GM21576 (cell line): ENCODE measurements around the gene SDHD.
A peak's percentile ranks its signal among the peaks of the same experiment; 100 is the strongest.
"Not testable (repeated sequence)": the region's sequence is repeated elsewhere in the genome, so short reads cannot be mapped to it uniquely, and the experiment has no call there.

Experiments used
- ATAC-seq: cut with Tn5 transposase; IDR thresholded peaks from one replicate; pipeline ENCODE4 v1.9.1; 2021; ENCODE audit warnings: mild to moderate bottlenecking, moderate library complexity; ENCODE audit not compliant: unreplicated experiment

SDHD gene

GRCh38 chr11:112086422-112087191 lies at the start of gene SDHD, which contains the start of gene TIMM8B:
SDHD (plus strand) TSS chr11:112086873; CDS start chr11:112086908, 35 bp downstream.
TIMM8B (minus strand) TSS chr11:112086756; CDS start chr11:112086723, 33 bp downstream.
- peak; percentile 91 for ATAC-seq

- ATAC-seq: no peak
Observed at GRCh38 chr11:112037527-112037926, 49.1 kb upstream of the SDHD start.

GRCh38 chr11:112042161-112042960 lies 44.3 kb upstream of the SDHD start:
- no peak for ATAC-seq

GRCh38 chr11:112042961-112043304 lies 43.7 kb upstream of the SDHD start:
- no peak for ATAC-seq

GRCh38 chr11:112044961-112045360 lies 41.7 kb upstream of the SDHD start:
- ATAC-seq: no peak

- ATAC-seq: not testable (repeated sequence)
Observed at GRCh38 chr11:112046647-112047046, 40.0 kb upstream of the SDHD start.

GRCh38 chr11:112048256-112048655 lies 38.4 kb upstream of the SDHD start:
- not testable (repeated sequence) for ATAC-seq

GRCh38 chr11:112049777-112050176 lies 36.9 kb upstream of the SDHD start:
- no peak for ATAC-seq

- ATAC-seq: peak; percentile 89
Observed at GRCh38 chr11:112050721-112051120, 36.0 kb upstream of the SDHD start.

- no peak for ATAC-seq
Observed at GRCh38 chr11:112051768-112052167, 34.9 kb upstream of the SDHD start.

- ATAC-seq: no peak
Observed at GRCh38 chr11:112057170-112057569, 29.5 kb upstream of the SDHD start.

- ATAC-seq: no peak
Observed at GRCh38 chr11:112058103-112058502, 28.6 kb upstream of the SDHD start.

- no peak for ATAC-seq
Observed at GRCh38 chr11:112062923-112063322, 23.8 kb upstream of the SDHD start.

GRCh38 chr11:112073941-112074811 lies 12.5 kb upstream of the SDHD start, which contains the start of the genes NKAPD1 and PIH1D2:
NKAPD1 (plus strand) TSS chr11:112074299; CDS start chr11:112075575, 1,276 bp downstream.
PIH1D2 (minus strand) TSS chr11:112074017; CDS start chr11:112073174, 843 bp downstream.
- peak; percentile 77 for ATAC-seq

- no peak for ATAC-seq
Observed at GRCh38 chr11:112082729-112083128, 3.9 kb upstream of the SDHD start.

GRCh38 chr11:112085822-112086421 lies 751 bp upstream of the SDHD start:
- peak; percentile 24 for ATAC-seq

- ATAC-seq: no peak
Observed at GRCh38 chr11:112087212-112087611, 539 bp downstream of the SDHD start.

GRCh38 chr11:112095302-112095701 lies 8.6 kb downstream of the SDHD start:
- not testable (repeated sequence) for ATAC-seq

GRCh38 chr11:112096194-112096593 lies 9.5 kb downstream of the SDHD start:
- no peak for ATAC-seq
